ENCODE data around the gene ARHGAP24. TPM values are rescaled to one million over a fixed set of nuclear protein-coding genes. Genes with fewer than 3 reads are reported as not detected.

Gene ARHGAP24
- total RNA-seq, 4 donors from 2014 or later: 41.6 to 71.2 (median 62.0) TPM

GRCh38 chr4:85603437-85604336, 128.7 kb downstream of the ARHGAP24 start:
- no peak overlapping the region for H3K4me3 ChIP-seq
- H3K4me1 ChIP-seq: peaks cover 0 to 31% (median 5%) of the 10 kb centered on the region in 4 donors
- peak overlapping the region in 3 of 4 donors; percentile 11 to 57 (median 49) for H3K27ac ChIP-seq
- WGBS, 2 donors: 70 to 73% methylated on average over 3 of the region's 3 CpGs
- TF ChIP-seq CTCF (IDR thresholded peaks at IDR 0.05) (no peak), EP300 (IDR thresholded peaks at IDR 0.05) (peak in 1 of 2 donors; percentile 35)
- DNase-seq (ENCODE audit: low spot score in 2 of 2): no peak
- H3K9me3 ChIP-seq: no peaks in the 10 kb centered on the region
- no peaks in the 10 kb centered on the region for H3K27me3 ChIP-seq
- H3K36me3 ChIP-seq: no peaks in the 10 kb centered on the region

GRCh38 chr4:85606505-85606904, 131.6 kb downstream of the ARHGAP24 start:
- 97 to 98% methylated on average over 1 of the region's 1 CpG for WGBS, 2 donors
- peaks cover 0 to 23% (median 5%) of the 10 kb centered on the region in 4 donors for H3K4me1 ChIP-seq
- H3K27me3 ChIP-seq: no peaks in the 10 kb centered on the region
- H3K4me3 ChIP-seq: no peak overlapping the region
- H3K27ac ChIP-seq: peak overlapping the region in 1 of 4 donors; percentile 50
- no peaks in the 10 kb centered on the region for H3K9me3 ChIP-seq
- no peak for TF ChIP-seq EP300 (IDR thresholded peaks at IDR 0.05)
- TF ChIP-seq POLR2A (IDR thresholded peaks at IDR 0.05): no peak
- no peak for TF ChIP-seq CTCF (IDR thresholded peaks at IDR 0.05)
- H3K36me3 ChIP-seq: no peaks in the 10 kb centered on the region
- DNase-seq (ENCODE audit: low spot score in 2 of 2): no peak

- H3K4me3 ChIP-seq: no peak overlapping the region
- TF ChIP-seq EP300 (IDR thresholded peaks at IDR 0.05) (no peak), CTCF (IDR thresholded peaks at IDR 0.05) (no peak), POLR2A (IDR thresholded peaks at IDR 0.05) (no peak)
- no peaks in the 10 kb centered on the region for H3K27me3 ChIP-seq
- H3K36me3 ChIP-seq: peaks cover 0 to 6% (median 0%) of the 10 kb centered on the region in 3 donors
- no peak for DNase-seq (ENCODE audit: low spot score in 2 of 2)
- no peaks in the 10 kb centered on the region for H3K9me3 ChIP-seq
- H3K4me1 ChIP-seq: peaks cover 0 to 18% (median 5%) of the 10 kb centered on the region in 4 donors
- H3K27ac ChIP-seq: no peak overlapping the region
- WGBS, 2 donors: 67 to 78% methylated on average over 5 of the region's 5 CpGs
These were observed 132.7 kb downstream of the ARHGAP24 start for GRCh38 chr4:85607624-85608023.

- 86 to 90% methylated on average over 2 of the region's 2 CpGs for WGBS, 2 donors
- H3K9me3 ChIP-seq: peaks cover 0 to 3% (median 0%) of the 10 kb centered on the region in 4 donors
- TF ChIP-seq POLR2A (IDR thresholded peaks at IDR 0.05) (no peak), CTCF (IDR thresholded peaks at IDR 0.05) (no peak), EP300 (IDR thresholded peaks at IDR 0.05) (no peak)
These were observed 135.5 kb downstream of the ARHGAP24 start for GRCh38 chr4:85610450-85610849.

GRCh38 chr4:85611661-85612060, 136.7 kb downstream of the ARHGAP24 start:
- Histone ChIP-seq H3K27ac (no peak overlapping the region), H3K36me3 (peaks cover 0 to 6% (median 0%) of the 10 kb centered on the region in 3 donors), H3K27me3 (no peaks in the 10 kb centered on the region), H3K4me3 (no peak overlapping the region), H3K9me3 (peaks cover 0 to 3% (median 0%) of the 10 kb centered on the region in 4 donors), H3K4me1 (peaks cover 0 to 4% (median under 1%) of the 10 kb centered on the region in 4 donors)
- no peak for DNase-seq (ENCODE audit: low spot score in 2 of 2)
- TF ChIP-seq POLR2A (IDR thresholded peaks at IDR 0.05) (no peak), CTCF (IDR thresholded peaks at IDR 0.05) (no peak), EP300 (IDR thresholded peaks at IDR 0.05) (no peak)

More at GRCh38 chr4:85610450-85610849, 135.5 kb downstream of the ARHGAP24 start:
- Histone ChIP-seq H3K36me3 (peaks cover 0 to 6% (median 0%) of the 10 kb centered on the region in 3 donors), H3K27me3 (no peaks in the 10 kb centered on the region), H3K4me3 (no peak overlapping the region), H3K27ac (no peak overlapping the region), H3K4me1 (peaks cover 0 to 5% (median 2%) of the 10 kb centered on the region in 4 donors)
- no peak for DNase-seq (ENCODE audit: low spot score in 2 of 2)
